Activated CD4-positive, alpha-beta T cell treated with anti-CD3 and anti-CD28 coated beads, Interleukin-10, Interleukin-2, amounts not matched to agents 100 ng/mL and 50 ng/mL, durations not matched to agents 16 hours and 8 hours (primary cell): ENCODE data around the gene HVCN1.

Experiments used
- DNase-seq: peaks from one replicate; pipeline ENCODE4 v3.0.0-alpha.2; 2020

The HVCN1 gene

GRCh38 chr12:110613771-110614684 lies 74.9 kb downstream of the HVCN1 start, which contains the start of gene TCTN1:
TSS of gene TCTN1 (plus strand) at chr12:110614129. CDS start at chr12:110614183, 54 bp downstream.
- DNase-seq, result peak; percentile 98

DNA sequence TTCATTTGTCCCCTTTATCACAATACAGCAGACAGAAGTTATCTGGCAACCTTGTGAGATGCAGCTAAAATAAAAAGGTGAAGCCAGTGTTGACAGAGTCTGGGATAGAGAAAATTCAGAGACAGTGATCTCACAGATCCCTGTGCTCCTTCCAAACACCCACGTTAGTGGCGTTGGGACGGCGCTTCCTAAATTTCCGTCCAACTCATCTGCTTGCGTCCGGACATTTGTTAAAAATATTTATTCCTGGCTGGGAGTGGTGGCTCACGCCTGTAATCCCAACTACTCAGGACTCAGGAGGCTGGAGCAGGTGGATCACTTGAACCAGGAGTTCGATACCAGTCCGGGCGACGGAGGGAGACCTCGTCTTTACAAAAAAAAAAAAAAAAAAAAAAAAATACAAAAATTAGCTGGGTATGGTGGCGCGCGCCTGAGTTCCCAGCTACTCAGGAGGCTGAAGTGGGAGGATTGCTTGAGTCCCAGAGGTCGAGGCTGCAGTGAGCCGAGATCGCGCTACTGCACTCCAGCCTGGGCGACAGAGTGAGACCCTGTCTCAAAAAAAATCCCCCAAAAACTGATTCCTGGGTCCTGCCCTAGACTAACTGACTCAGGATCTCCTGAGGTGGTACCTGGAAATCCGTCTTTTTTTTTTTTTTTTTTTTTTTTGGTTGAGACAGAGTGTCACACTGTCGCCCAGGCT lies 75.7 kb downstream of the HVCN1 start:
- no peak for DNase-seq

DNA sequence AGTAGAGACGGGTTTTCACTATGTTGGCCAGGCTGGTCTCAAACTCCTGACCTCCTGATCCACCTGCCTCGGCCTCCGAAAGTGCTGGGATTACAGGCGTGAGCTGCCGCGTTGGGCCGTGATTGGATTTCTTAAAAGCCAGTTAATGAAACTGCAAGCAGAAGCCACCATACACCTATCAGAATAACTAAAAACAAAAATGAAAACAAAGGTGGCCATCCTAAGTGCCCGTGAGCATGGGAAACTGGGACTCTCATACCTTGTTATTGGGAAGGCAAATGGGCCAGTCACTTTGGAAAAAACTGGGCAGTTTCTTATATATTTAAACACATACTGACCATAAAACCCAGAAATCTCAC lies 82.7 kb downstream of the HVCN1 start:
- no peak for DNase-seq

DNA sequence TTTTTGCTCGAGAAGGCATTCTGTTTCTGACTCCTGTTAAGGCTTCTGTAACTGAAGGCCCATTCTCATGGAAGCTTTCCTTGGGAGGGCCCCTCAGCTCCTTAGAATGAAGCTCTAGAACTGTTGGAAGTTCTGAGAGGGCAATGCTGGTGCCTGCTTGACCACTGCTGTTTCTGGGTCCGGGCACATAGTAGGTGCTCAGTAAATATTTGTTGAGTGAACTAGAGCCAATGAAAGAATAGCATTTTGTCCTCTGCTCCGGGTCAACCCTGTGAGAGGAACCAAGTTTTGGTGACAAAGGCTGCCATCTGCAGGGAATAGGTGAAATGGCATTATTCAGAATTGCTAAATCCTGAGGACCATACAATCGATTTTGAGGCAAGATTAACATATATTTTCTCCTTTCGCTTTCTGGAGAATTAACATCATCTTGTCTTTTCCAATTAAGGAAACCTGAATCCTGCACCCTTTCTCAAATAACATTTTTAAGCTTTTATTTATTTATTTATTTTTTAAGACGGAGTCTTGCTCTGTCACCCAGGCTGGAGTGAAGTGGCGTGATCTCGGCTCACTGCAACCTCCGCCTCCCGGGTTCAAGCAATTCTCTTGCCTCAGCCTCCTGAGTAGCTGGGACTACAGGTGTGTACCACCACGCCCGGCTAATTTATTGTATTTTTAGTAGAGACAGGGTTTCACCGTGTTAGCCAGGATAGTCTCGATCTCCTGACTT lies 86.7 kb downstream of the HVCN1 start:
- DNase-seq, result peak; percentile 74

- peak; percentile 53 for DNase-seq
Measured at GRCh38 chr12:110600254-110600653, 88.7 kb downstream of the HVCN1 start.

DNA sequence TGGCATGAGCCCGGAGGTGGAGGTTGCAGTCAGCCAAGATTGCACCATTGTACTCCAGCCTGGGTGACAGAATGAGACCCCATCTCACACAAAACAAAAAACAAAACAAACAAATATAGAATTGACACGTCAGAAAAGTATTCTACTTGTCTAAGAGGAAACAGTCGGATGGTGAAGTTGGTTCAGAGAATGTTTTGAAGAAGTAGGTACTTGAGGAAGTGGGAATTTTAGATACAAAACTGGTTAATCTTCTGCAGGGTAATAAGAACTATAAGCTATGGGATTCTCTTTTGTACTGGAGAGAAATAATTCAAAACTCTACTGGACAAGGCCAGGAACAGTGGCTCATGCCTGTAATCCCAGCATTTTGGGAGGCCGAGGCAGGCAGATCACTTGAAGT lies 89.6 kb downstream of the HVCN1 start:
- no peak for DNase-seq
